K562 (cell line): ENCODE measurements around the gene EYA2. TPM values are rescaled to one million over a fixed set of nuclear protein-coding genes. Genes with fewer than 3 reads are reported as not detected.

Experiments used
- ATAC-seq: fragments of 200-7000 bp; cut with Tn5 transposase; 3 replicates; pipeline ENCODE4 v1.9.1; 2020; ENCODE audit warnings: moderate library complexity
- BruUV-seq: library from RNA; stranded (reverse); fragments of 400-500 nt; replicated peaks from 2 replicates; lab custom pipeline; 2021; lab: Mats Ljungman, UMichigan
- CTCF ChIA-PET: fragments of 300-600 bp; formaldehyde crosslinking; extraction: SDS; loops from one replicate; lab custom pipeline; 2021; ENCODE audit warnings: low intra/inter-chr PET ratio; lab: Yijun Ruan, JAX
- POLR2A ChIA-PET: fragments of 300-600, 350-650 bp; sonication (Branson Sonifier 250); formaldehyde crosslinking; extraction: SDS; loops from one replicate; lab custom pipeline; 2021; ENCODE audit warnings: antibody characterized with exemption, inconsistent platforms; lab: Yijun Ruan, JAX
- DNase-seq, 4 experiments: peaks; one replicate each; pipeline versions ENCODE4 v3.0.0 to v3.0.0-alpha.2; 2011 to 2018; ENCODE audit warnings: low spot score in 3 of 4, mixed read lengths in 3 of 4; ENCODE audit errors: extremely low read depth in 1 of 4
- FAIRE-seq: peaks from 2 replicates; lab custom pipeline; 2011; peaks lifted over from hg19 to GRCh38; lab: Jason Lieb, UNC
- H2AFZ ChIP-seq: 2 replicates; pipeline ENCODE4 v1.6.0; 2011; ENCODE audit warnings: low read depth, low read length, control low read depth, inconsistent platforms
- H3K27ac ChIP-seq: fragments of 200-600 bp; 3 replicates; pipeline ENCODE4 v1.8.0; 2011; ENCODE audit warnings: low read depth, mild to moderate bottlenecking, control low read depth, inconsistent platforms, low read length, moderate library complexity, mixed read lengths; ENCODE audit errors: extremely low read depth
- H3K27me3 ChIP-seq, 2 experiments: fragments of 300-600 bp in 1 of 2; 2 replicates in 1 of 2; 3 replicates in 1 of 2; pipeline versions ENCODE4 v1.6.0 to v1.8.0; 2011; ENCODE audit warnings: inconsistent platforms in 2 of 2, low read length in 2 of 2, mild to moderate bottlenecking in 1 of 2, mixed read lengths in 1 of 2, moderate library complexity in 1 of 2; ENCODE audit not compliant: control insufficient read depth in 2 of 2, insufficient read depth in 2 of 2
- H3K36me3 ChIP-seq: fragments of 300-600 bp; 3 replicates; pipeline ENCODE4 v1.8.0; 2011; ENCODE audit warnings: mild to moderate bottlenecking, low read length, inconsistent platforms; ENCODE audit not compliant: control insufficient read depth, insufficient read depth
- H3K4me1 ChIP-seq, 2 experiments: fragments of 200-600 bp in 1 of 2; replicated peaks in 1 of 2; 2 replicates in 1 of 2; 3 replicates in 1 of 2; pipeline versions ENCODE4 v1.5.1 to v1.8.0; 2011; ENCODE audit warnings: inconsistent platforms in 2 of 2, low read length in 2 of 2, mild to moderate bottlenecking in 1 of 2, mixed read lengths in 1 of 2, moderate library complexity in 1 of 2; ENCODE audit not compliant: control insufficient read depth in 2 of 2, insufficient read depth in 2 of 2
- H3K4me2 ChIP-seq: 2 replicates; pipeline ENCODE4 v1.6.1; 2011; ENCODE audit warnings: low read length, control low read depth, inconsistent platforms, mixed read lengths; ENCODE audit not compliant: insufficient read depth
- H3K4me3 ChIP-seq: fragments of 200-600 bp; sonication (generic), shearing (Covaris generic); 2 replicates; pipeline ENCODE4 v1.5.1; 2016; ENCODE audit warnings: control low read depth, inconsistent platforms
- H3K79me2 ChIP-seq: fragments of 200-600 bp; 3 replicates; pipeline ENCODE4 v1.8.0; 2011; ENCODE audit warnings: low read length, inconsistent platforms; ENCODE audit not compliant: control insufficient read depth, insufficient read depth
- H3K9ac ChIP-seq, 2 experiments: 2 replicates each; pipeline versions ENCODE4 v1.6.0 to v1.6.1; 2011; ENCODE audit warnings: low read depth in 2 of 2, low read length in 2 of 2, control low read depth in 1 of 2, inconsistent platforms in 1 of 2, mild to moderate bottlenecking in 1 of 2, mixed read lengths in 1 of 2; ENCODE audit not compliant: insufficient read depth in 1 of 2
- H3K9me1 ChIP-seq: one replicate; pipeline ENCODE4 v1.6.0; 2011; ENCODE audit warnings: inconsistent platforms, mild to moderate bottlenecking, low read length, moderate library complexity; ENCODE audit not compliant: control insufficient read depth, insufficient read depth
- H3K9me3 ChIP-seq: replicated peaks from 2 replicates; pipeline ENCODE4 v1.5.1; 2011; ENCODE audit warnings: low read depth, low read length, inconsistent platforms; ENCODE audit not compliant: control insufficient read depth, insufficient read depth
- H4K20me1 ChIP-seq: replicated peaks from 2 replicates; pipeline ENCODE4 v1.6.1; 2011; ENCODE audit warnings: low read length, inconsistent platforms, mixed read lengths; ENCODE audit not compliant: control insufficient read depth, insufficient read depth
- DMBX1 ChIP-seq: fragments of 250-450 bp; sonication (Bioruptor Pico); IDR thresholded peaks from 2 replicates; pipeline ENCODE4 v1.8.0; 2022; ENCODE audit warnings: inconsistent platforms, mild to moderate bottlenecking, moderate library complexity, borderline replicate concordance
- SMAD4 ChIP-seq: fragments of 250-450 bp; sonication (Bioruptor Pico); conservative IDR thresholded peaks from 2 replicates; pipeline ENCODE4 v1.8.0; 2021; ENCODE audit warnings: inconsistent platforms, mild to moderate bottlenecking, moderate library complexity
- USF2 ChIP-seq: sonication (generic); formaldehyde crosslinking; IDR thresholded peaks from 2 replicates; pipeline ENCODE4 v1.5.0; 2020; ENCODE audit warnings: missing genetic modification reagents
- ZBTB11 ChIP-seq, 3 experiments: fragments of 200-800 bp in 1 of 3; fragments of 250-450 bp in 1 of 3; fragments of 450-650 bp in 1 of 3; sonication (Bioruptor Pico) in 1 of 3; sonication (Bioruptor generic) in 1 of 3; formaldehyde crosslinking in 1 of 3; IDR thresholded peaks; 2 replicates each; pipeline versions ENCODE4 v1.6.1 to v1.8.0; 2016 to 2022; ENCODE audit warnings: mild to moderate bottlenecking in 2 of 3, missing genetic modification characterization in 2 of 3, missing compliant biosample characterization in 1 of 3, moderate library complexity in 1 of 3
- ZBTB5 ChIP-seq: fragments of 450-650 bp; IDR thresholded peaks from 2 replicates; pipeline ENCODE4 v1.6.1; 2017; ENCODE audit warnings: antibody characterized with exemption
- ZNF134 ChIP-seq: fragments of 250-450 bp; sonication (Bioruptor Pico); conservative IDR thresholded peaks from 2 replicates; pipeline ENCODE4 v1.4.0; 2020
- ZNF551 ChIP-seq: fragments of 250-450 bp; sonication (Bioruptor Pico); IDR thresholded peaks from 2 replicates; pipeline ENCODE4 v1.5.0; 2021; ENCODE audit warnings: mild to moderate bottlenecking, moderate library complexity
- WGBS: fragments of 100-300 bp; shearing (Covaris generic); methylation state at CpG from one replicate; pipeline ENCODE4 v1.1.6; 2016; ENCODE audit warnings: low coverage, mixed read lengths; ENCODE audit not compliant: insufficient coverage; ENCODE audit errors: missing lambda C conversion rate; 5-methylcytosine and 5-hydroxymethylcytosine counted together
- in situ Hi-C: fragments of 300-500 bp; cut with MboI; formaldehyde crosslinking; loops from 4 replicates; pipeline ENCODE4 v1.15.0; 2018; ENCODE audit warnings: inconsistent platforms, mixed read lengths
- intact Hi-C: fragments of 100-400 bp; cut with micrococcal nuclease; formaldehyde crosslinking; loops from 2 replicates; pipeline ENCODE4 v1.14.2; 2022
- polyA plus RNA-seq, 8 experiments: library from polyadenylated mRNA; depleted of rRNA in 4 of 8; stranded (reverse) in 5 of 8; unstranded in 3 of 8; fragments of >200 nt; fragmentation: Nextera tagmentation in 2 of 8; fragmentation: Illumina TruSeq in 1 of 8; extraction: Ambion mirVana in 2 of 8; extraction: Trizol in 1 of 8; gene quantifications; 2 replicates each; pipeline versions ENCODE4 v1.2.1 to v1.2.3, GENCODE V29; 2011 to 2014; ENCODE audit warnings: inconsistent platforms in 1 of 8, missing spikeins in 1 of 8
- total RNA-seq, 7 experiments: library from RNA; depleted of rRNA in 6 of 7; stranded (reverse); fragments of >200 nt in 6 of 7; fragmentation: Illumina TruSeq in 2 of 7; extraction: Trizol in 2 of 7; gene quantifications; 2 replicates each; pipeline versions ENCODE4 v1.2.1 to v1.2.3, GENCODE V29; 2011 to 2021; ENCODE audit warnings: low replicate concordance in 1 of 7

Gene EYA2
- total and polyA plus RNA-seq, 9 of the 15 experiments (the other 6 are each of a cell fraction or from before 2014, with no cell fraction given): 0.03 TPM; not detected in 8

GRCh38 chr20:47175493-47175892 is 280.9 kb downstream of the EYA2 start:
- POLR2A ChIA-PET: interaction anchor here (0.7 to 1.3 kb wide), 2 partner anchors 12 to 22 kb away, joined by 3 read pairs; no protein-coding TSS in a partner anchor
- no peak overlapping the region for H3K4me2 ChIP-seq
- H2AFZ ChIP-seq: no peak overlapping the region
- H3K79me2 ChIP-seq: no peaks in the 10 kb centered on the region
- CTCF ChIA-PET: no interaction called here
- FAIRE-seq (no peak), ATAC-seq (no peak), DNase-seq (no peak)
- peaks cover 31 to 45% of the 10 kb centered on the region in 2 experiments; a peak in 4 of 5 replicates for H3K27me3 ChIP-seq
- H3K9me3 ChIP-seq: no peaks in the 10 kb centered on the region
- no peaks in the 10 kb centered on the region for H3K9me1 ChIP-seq
- H3K27ac ChIP-seq: no peak overlapping the region
- H4K20me1 ChIP-seq: no peaks in the 10 kb centered on the region
- WGBS: under 1% methylated on average over 6 of the region's 6 CpGs
- TF ChIP-seq ZNF134 (no peak), SMAD4 (CRISPR knock-in tag) (no peak), USF2 (CRISPR knock-in tag) (no peak), ZBTB5 (no peak), DMBX1 (CRISPR knock-in tag) (no peak), ZBTB11 (CRISPR knock-in tag; IDR thresholded peaks at IDR 0.05) (peak in 1 of 3 experiments; percentile 57; a peak in 2 of 6 replicates), ZNF551 (CRISPR knock-in tag) (no peak)
- H3K4me3 ChIP-seq: no peak overlapping the region
- no TSS peak for BruUV-seq
- in situ Hi-C loops (no loop called here), intact Hi-C loops (no loop called here)
- no peak overlapping the region for H3K9ac ChIP-seq
- peaks cover 0 to 9% of the 10 kb centered on the region in 2 experiments; a peak in 1 of 5 replicates for H3K4me1 ChIP-seq
- H3K36me3 ChIP-seq: no peaks in the 10 kb centered on the region
